Retinal pigment epithelial cell (primary cell): Measurements from ENCODE around the gene DNASE1L3.

ENCODE experiments used
- DNase-seq: peaks from one replicate; pipeline ENCODE4 v3.0.0-alpha.2; 2010; ENCODE audit warnings: low read depth
- H3K4me3 ChIP-seq: 2 replicates; pipeline ENCODE4 v1.5.1; 2011; ENCODE audit warnings: mild to moderate bottlenecking, low read length, control low read depth, moderate library complexity
- CTCF ChIP-seq: conservative IDR thresholded peaks from 2 replicates; pipeline ENCODE4 v1.5.1; 2011; ENCODE audit warnings: low read depth, low read length, control low read depth, inconsistent platforms

The DNASE1L3 gene

GRCh38 chr3:58173029-58173668 is 37.6 kb downstream of the DNASE1L3 start:
- DNase-seq, result no peak
- no peak overlapping the region for H3K4me3 ChIP-seq
- no peak for TF ChIP-seq CTCF

- no peak for DNase-seq
- H3K4me3 ChIP-seq, result no peak overlapping the region
- TF ChIP-seq CTCF, result no peak
Observed at GRCh38 chr3:58171126-58171525, 39.6 kb downstream of the DNASE1L3 start.

GRCh38 chr3:58170376-58170775 is 40.4 kb downstream of the DNASE1L3 start:
- no peak for TF ChIP-seq CTCF
- no peak overlapping the region for H3K4me3 ChIP-seq
- DNase-seq, result no peak

GRCh38 chr3:58169371-58169770 is 41.4 kb downstream of the DNASE1L3 start:
- no peak for TF ChIP-seq CTCF
- no peak for DNase-seq
- no peak overlapping the region for H3K4me3 ChIP-seq

- H3K4me3 ChIP-seq, result no peak overlapping the region
- TF ChIP-seq CTCF, result no peak
- no peak for DNase-seq
Observed at GRCh38 chr3:58168498-58168897, 42.3 kb downstream of the DNASE1L3 start.

GRCh38 chr3:58167431-58168351 is 43.1 kb downstream of the DNASE1L3 start:
- no peak for DNase-seq
- H3K4me3 ChIP-seq, result no peak overlapping the region
- peak; percentile 99 for TF ChIP-seq CTCF
